Testis (tissue), 2 donors: ENCODE data around the gene TMEM219.

Experiments
- CTCF ChIP-seq, 3 experiments: fragments of 450-650 bp in 2 of 3; fragments of 200-600 bp in 1 of 3; sonication (generic) in 1 of 3; IDR thresholded peaks; one replicate each; pipeline ENCODE4 v1.5.1; 2016 to 2019; ENCODE audit warnings: antibody characterized with exemption in 3 of 3, mild to moderate bottlenecking in 2 of 3, moderate library complexity in 1 of 3
- POLR2A ChIP-seq: fragments of 450-650 bp; IDR thresholded peaks from one replicate; pipeline ENCODE4 v1.6.1; 2017; ENCODE audit warnings: antibody characterized with exemption, mild to moderate bottlenecking, moderate library complexity

- no peak for TF ChIP-seq POLR2A
- no peak for TF ChIP-seq CTCF (IDR thresholded peaks at IDR 0.05)
Observed at GRCh38 chr16:29995324-29995910, 33.5 kb downstream of the TMEM219 start, which contains the start of gene HIRIP3.
